ENCODE measurements around the gene TBCC.
A peak's percentile ranks its signal among the peaks of the same experiment; 100 is the strongest.
"Not testable (repeated sequence)": the region's sequence is repeated elsewhere in the genome, so short reads cannot be mapped to it uniquely, and the experiment has no call there.

Gene TBCC

GRCh38 chr6:42742116-42742894, 3.6 kb downstream of the TBCC start:
- no peaks in the 10 kb centered on the region for H3K27me3 ChIP-seq (ENCODE audit: control insufficient read depth, insufficient read depth, low read length)
- no peak overlapping the region for H3K9ac ChIP-seq (ENCODE audit: low read length)
- H3K4me3 ChIP-seq (ENCODE audit: low read length): no peak overlapping the region
- no peak overlapping the region for H3K27ac ChIP-seq (ENCODE audit: low read depth, low read length)
- peaks cover 12% of the 10 kb centered on the region for H3K4me1 ChIP-seq (ENCODE audit: control insufficient read depth, insufficient read depth, low read length)
- no peaks in the 10 kb centered on the region for H3K36me3 ChIP-seq (ENCODE audit: control insufficient read depth, insufficient read depth, low read length)

- peaks cover 12% of the 10 kb centered on the region for H3K4me1 ChIP-seq (ENCODE audit: control insufficient read depth, insufficient read depth, low read length)
- H3K4me3 ChIP-seq (ENCODE audit: low read length): no peak overlapping the region
- no peaks in the 10 kb centered on the region for H3K27me3 ChIP-seq (ENCODE audit: control insufficient read depth, insufficient read depth, low read length)
- H3K9ac ChIP-seq (ENCODE audit: low read length): no peak overlapping the region
- no peak overlapping the region for H3K27ac ChIP-seq (ENCODE audit: low read depth, low read length)
- H3K36me3 ChIP-seq (ENCODE audit: control insufficient read depth, insufficient read depth, low read length): no peaks in the 10 kb centered on the region
These were observed 5.2 kb downstream of the TBCC start for GRCh38 chr6:42740725-42741124.

- no peaks in the 10 kb centered on the region for H3K36me3 ChIP-seq (ENCODE audit: control insufficient read depth, insufficient read depth, low read length)
- no peak overlapping the region for H3K4me3 ChIP-seq (ENCODE audit: low read length)
- no peak overlapping the region for H3K9ac ChIP-seq (ENCODE audit: low read length)
- H3K4me1 ChIP-seq (ENCODE audit: control insufficient read depth, insufficient read depth, low read length): no peaks in the 10 kb centered on the region
- no peaks in the 10 kb centered on the region for H3K27me3 ChIP-seq (ENCODE audit: control insufficient read depth, insufficient read depth, low read length)
- no peak overlapping the region for H3K27ac ChIP-seq (ENCODE audit: low read depth, low read length)
These were observed 9.9 kb downstream of the TBCC start for GRCh38 chr6:42735976-42736375.

GRCh38 chr6:42733867-42734481, 11.9 kb downstream of the TBCC start:
- not testable (repeated sequence) for H3K9ac ChIP-seq (ENCODE audit: low read length); H3K4me1 ChIP-seq (ENCODE audit: control insufficient read depth, insufficient read depth, low read length); H3K27ac ChIP-seq (ENCODE audit: low read depth, low read length); H3K4me3 ChIP-seq (ENCODE audit: low read length); H3K36me3 ChIP-seq (ENCODE audit: control insufficient read depth, insufficient read depth, low read length); H3K27me3 ChIP-seq (ENCODE audit: control insufficient read depth, insufficient read depth, low read length)

GRCh38 chr6:42729731-42730130, 16.2 kb downstream of the TBCC start:
- Histone ChIP-seq H3K27ac (ENCODE audit: low read depth, low read length) (no peak overlapping the region), H3K4me3 (ENCODE audit: low read length) (no peak overlapping the region), H3K27me3 (ENCODE audit: control insufficient read depth, insufficient read depth, low read length) (no peaks in the 10 kb centered on the region), H3K9ac (ENCODE audit: low read length) (no peak overlapping the region), H3K4me1 (ENCODE audit: control insufficient read depth, insufficient read depth, low read length) (peaks cover 6% of the 10 kb centered on the region), H3K36me3 (ENCODE audit: control insufficient read depth, insufficient read depth, low read length) (no peaks in the 10 kb centered on the region)

- Histone ChIP-seq H3K36me3 (ENCODE audit: control insufficient read depth, insufficient read depth, low read length) (no peaks in the 10 kb centered on the region), H3K9ac (ENCODE audit: low read length) (peak overlapping the region; percentile 4), H3K27ac (ENCODE audit: low read depth, low read length) (peak overlapping the region; percentile 87), H3K27me3 (ENCODE audit: control insufficient read depth, insufficient read depth, low read length) (no peaks in the 10 kb centered on the region), H3K4me3 (ENCODE audit: low read length) (peak overlapping the region; percentile 62), H3K4me1 (ENCODE audit: control insufficient read depth, insufficient read depth, low read length) (peaks cover 6% of the 10 kb centered on the region)
These were observed 18.3 kb downstream of the TBCC start for GRCh38 chr6:42727627-42728026.

- H3K36me3 ChIP-seq (ENCODE audit: control insufficient read depth, insufficient read depth, low read length): no peaks in the 10 kb centered on the region
- peak overlapping the region; percentile 62 for H3K4me3 ChIP-seq (ENCODE audit: low read length)
These were observed 18.8 kb downstream of the TBCC start for GRCh38 chr6:42727087-42727611.

GRCh38 chr6:42726485-42727086, 19.3 kb downstream of the TBCC start:
- H3K4me1 ChIP-seq (ENCODE audit: control insufficient read depth, insufficient read depth, low read length): peaks cover 6% of the 10 kb centered on the region
- peak overlapping the region; percentile 62 for H3K4me3 ChIP-seq (ENCODE audit: low read length)
- H3K9ac ChIP-seq (ENCODE audit: low read length): peak overlapping the region; percentile 4
- H3K27me3 ChIP-seq (ENCODE audit: control insufficient read depth, insufficient read depth, low read length): no peaks in the 10 kb centered on the region
- H3K36me3 ChIP-seq (ENCODE audit: control insufficient read depth, insufficient read depth, low read length): no peaks in the 10 kb centered on the region
- peak overlapping the region; percentile 87 for H3K27ac ChIP-seq (ENCODE audit: low read depth, low read length)

More at GRCh38 chr6:42727087-42727611, 18.8 kb downstream of the TBCC start:
- peaks cover 6% of the 10 kb centered on the region for H3K4me1 ChIP-seq (ENCODE audit: control insufficient read depth, insufficient read depth, low read length)
- peak overlapping the region; percentile 87 for H3K27ac ChIP-seq (ENCODE audit: low read depth, low read length)
- H3K27me3 ChIP-seq (ENCODE audit: control insufficient read depth, insufficient read depth, low read length): no peaks in the 10 kb centered on the region
- H3K9ac ChIP-seq (ENCODE audit: low read length): peak overlapping the region; percentile 4

- H3K36me3 ChIP-seq (ENCODE audit: control insufficient read depth, insufficient read depth, low read length): no peaks in the 10 kb centered on the region
- peak overlapping the region; percentile 5 for H3K4me3 ChIP-seq (ENCODE audit: low read length)
- peaks cover 6% of the 10 kb centered on the region for H3K4me1 ChIP-seq (ENCODE audit: control insufficient read depth, insufficient read depth, low read length)
- H3K9ac ChIP-seq (ENCODE audit: low read length): no peak overlapping the region
- peak overlapping the region; percentile 87 for H3K27ac ChIP-seq (ENCODE audit: low read depth, low read length)
- H3K27me3 ChIP-seq (ENCODE audit: control insufficient read depth, insufficient read depth, low read length): no peaks in the 10 kb centered on the region
These were observed 19.9 kb downstream of the TBCC start for GRCh38 chr6:42726026-42726425.

- Histone ChIP-seq H3K27me3 (ENCODE audit: control insufficient read depth, insufficient read depth, low read length) (no peaks in the 10 kb centered on the region), H3K27ac (ENCODE audit: low read depth, low read length) (no peak overlapping the region), H3K36me3 (ENCODE audit: control insufficient read depth, insufficient read depth, low read length) (no peaks in the 10 kb centered on the region), H3K4me3 (ENCODE audit: low read length) (no peak overlapping the region), H3K9ac (ENCODE audit: low read length) (no peak overlapping the region), H3K4me1 (ENCODE audit: control insufficient read depth, insufficient read depth, low read length) (peaks cover 6% of the 10 kb centered on the region)
These were observed 21.1 kb downstream of the TBCC start for GRCh38 chr6:42724825-42725224.

- Histone ChIP-seq H3K36me3 (ENCODE audit: control insufficient read depth, insufficient read depth, low read length) (no peaks in the 10 kb centered on the region), H3K27me3 (ENCODE audit: control insufficient read depth, insufficient read depth, low read length) (no peaks in the 10 kb centered on the region)
These were observed 23.4 kb downstream of the TBCC start, which contains the start of gene PRPH2 for GRCh38 chr6:42722497-42722896. Gene PRPH2 (minus strand): TSS chr6:42722597. CDS start chr6:42722334, 263 bp downstream.

GRCh38 chr6:42720739-42721138, 25.2 kb downstream of the TBCC start:
- no peak overlapping the region for H3K27ac ChIP-seq (ENCODE audit: low read depth, low read length)
- no peaks in the 10 kb centered on the region for H3K36me3 ChIP-seq (ENCODE audit: control insufficient read depth, insufficient read depth, low read length)
- peaks cover under 1% of the 10 kb centered on the region for H3K4me1 ChIP-seq (ENCODE audit: control insufficient read depth, insufficient read depth, low read length)
- H3K4me3 ChIP-seq (ENCODE audit: low read length): no peak overlapping the region
- H3K9ac ChIP-seq (ENCODE audit: low read length): no peak overlapping the region
- no peaks in the 10 kb centered on the region for H3K27me3 ChIP-seq (ENCODE audit: control insufficient read depth, insufficient read depth, low read length)

More at GRCh38 chr6:42722497-42722896, 23.4 kb downstream of the TBCC start, which contains the start of gene PRPH2:
- no peak within 1 kb of the TSS for H3K9ac ChIP-seq (ENCODE audit: low read length)
- H3K4me3 ChIP-seq (ENCODE audit: low read length): no peak within 1 kb of the TSS
- no peak within 1 kb of the TSS for H3K27ac ChIP-seq (ENCODE audit: low read depth, low read length)
- peaks cover 6% of the 10 kb centered on the region for H3K4me1 ChIP-seq (ENCODE audit: control insufficient read depth, insufficient read depth, low read length)
